Nephron (organoid): Measurements from ENCODE around the gene GRIA1.

ENCODE experiments used
- H3K27ac Mint-ChIP-seq, 3 experiments: 2 replicates each; pipeline ENCODE4 v1.8.0; 2020; ENCODE audit warnings: mixed read lengths in 3 of 3, mild to moderate bottlenecking in 2 of 3, moderate library complexity in 1 of 3
- H3K27me3 Mint-ChIP-seq: 2 replicates; pipeline ENCODE4 v1.8.0; 2021; ENCODE audit warnings: low read depth, mild to moderate bottlenecking, moderate library complexity, mixed read lengths
- H3K36me3 Mint-ChIP-seq: 2 replicates; pipeline ENCODE4 v1.8.0; 2020; ENCODE audit warnings: low read depth, mixed read lengths
- H3K4me1 Mint-ChIP-seq: 2 replicates; pipeline ENCODE4 v1.8.0; 2020; ENCODE audit warnings: mixed read lengths
- H3K4me3 Mint-ChIP-seq, 3 experiments: 2 replicates each; pipeline ENCODE4 v1.8.0; 2020; ENCODE audit warnings: mild to moderate bottlenecking in 3 of 3, mixed read lengths in 3 of 3, moderate library complexity in 2 of 3
- H3K9me3 Mint-ChIP-seq: 2 replicates; pipeline ENCODE4 v1.8.0; 2020; ENCODE audit warnings: mixed read lengths
- CTCF ChIP-seq, 3 experiments: fragments of 200-600 bp; sonication (generic); IDR thresholded peaks; one replicate each; pipeline ENCODE4 v1.5.0; 2021; ENCODE audit warnings: antibody characterized with exemption in 3 of 3; ENCODE audit not compliant: unreplicated experiment in 3 of 3

The GRIA1 gene

GRCh38 chr5:153702265-153702664 lies 211.8 kb downstream of the GRIA1 start:
- Mint-ChIP-seq H3K9me3 (no peaks in the 10 kb centered on the region), H3K27me3 (no peaks in the 10 kb centered on the region), H3K36me3 (no peaks in the 10 kb centered on the region)

GRCh38 chr5:153704110-153704509 lies 213.6 kb downstream of the GRIA1 start:
- Mint-ChIP-seq H3K36me3 (no peaks in the 10 kb centered on the region), H3K27me3 (no peaks in the 10 kb centered on the region)

More at GRCh38 chr5:153702265-153702664, 211.8 kb downstream of the GRIA1 start:
- Mint-ChIP-seq H3K27ac (no peak overlapping the region), H3K4me3 (no peak overlapping the region), H3K4me1 (no peaks in the 10 kb centered on the region)
- TF ChIP-seq CTCF (IDR thresholded peaks at IDR 0.05; ENCODE audit: unreplicated experiment in 3 of 3) = no peak

GRCh38 chr5:153707626-153708025 lies 217.2 kb downstream of the GRIA1 start:
- no peaks in the 10 kb centered on the region for H3K9me3 Mint-ChIP-seq
- H3K27ac Mint-ChIP-seq = no peak overlapping the region
- TF ChIP-seq CTCF (IDR thresholded peaks at IDR 0.05; ENCODE audit: unreplicated experiment in 3 of 3) = no peak
- no peaks in the 10 kb centered on the region for H3K4me1 Mint-ChIP-seq
- no peak overlapping the region for H3K4me3 Mint-ChIP-seq
- no peaks in the 10 kb centered on the region for H3K36me3 Mint-ChIP-seq
- no peaks in the 10 kb centered on the region for H3K27me3 Mint-ChIP-seq

More at GRCh38 chr5:153704110-153704509, 213.6 kb downstream of the GRIA1 start:
- no peak for TF ChIP-seq CTCF (IDR thresholded peaks at IDR 0.05; ENCODE audit: unreplicated experiment in 3 of 3)
- Mint-ChIP-seq H3K4me1 (no peaks in the 10 kb centered on the region), H3K27ac (no peak overlapping the region), H3K4me3 (no peak overlapping the region), H3K9me3 (no peaks in the 10 kb centered on the region)

GRCh38 chr5:153711755-153712154 lies 221.3 kb downstream of the GRIA1 start:
- H3K27ac Mint-ChIP-seq = no peak overlapping the region
- H3K4me3 Mint-ChIP-seq = no peak overlapping the region
- no peak for TF ChIP-seq CTCF (IDR thresholded peaks at IDR 0.05; ENCODE audit: unreplicated experiment in 3 of 3)
- H3K9me3 Mint-ChIP-seq = no peaks in the 10 kb centered on the region
- H3K27me3 Mint-ChIP-seq = no peaks in the 10 kb centered on the region
- no peaks in the 10 kb centered on the region for H3K36me3 Mint-ChIP-seq
- no peaks in the 10 kb centered on the region for H3K4me1 Mint-ChIP-seq

- no peak for TF ChIP-seq CTCF (IDR thresholded peaks at IDR 0.05; ENCODE audit: unreplicated experiment in 3 of 3)
- no peaks in the 10 kb centered on the region for H3K27me3 Mint-ChIP-seq
- no peaks in the 10 kb centered on the region for H3K4me1 Mint-ChIP-seq
- H3K9me3 Mint-ChIP-seq = no peaks in the 10 kb centered on the region
- H3K4me3 Mint-ChIP-seq = no peak overlapping the region
- H3K27ac Mint-ChIP-seq = no peak overlapping the region
- H3K36me3 Mint-ChIP-seq = no peaks in the 10 kb centered on the region
Observed at GRCh38 chr5:153712946-153713345, 222.5 kb downstream of the GRIA1 start.

GRCh38 chr5:153713943-153714342 lies 223.5 kb downstream of the GRIA1 start:
- Mint-ChIP-seq H3K9me3 (no peaks in the 10 kb centered on the region), H3K27ac (no peak overlapping the region), H3K27me3 (no peaks in the 10 kb centered on the region), H3K36me3 (no peaks in the 10 kb centered on the region), H3K4me1 (no peaks in the 10 kb centered on the region), H3K4me3 (no peak overlapping the region)
- no peak for TF ChIP-seq CTCF (IDR thresholded peaks at IDR 0.05; ENCODE audit: unreplicated experiment in 3 of 3)
